ENCODE measurements around the gene NUDT1.

The NUDT1 gene

DNA sequence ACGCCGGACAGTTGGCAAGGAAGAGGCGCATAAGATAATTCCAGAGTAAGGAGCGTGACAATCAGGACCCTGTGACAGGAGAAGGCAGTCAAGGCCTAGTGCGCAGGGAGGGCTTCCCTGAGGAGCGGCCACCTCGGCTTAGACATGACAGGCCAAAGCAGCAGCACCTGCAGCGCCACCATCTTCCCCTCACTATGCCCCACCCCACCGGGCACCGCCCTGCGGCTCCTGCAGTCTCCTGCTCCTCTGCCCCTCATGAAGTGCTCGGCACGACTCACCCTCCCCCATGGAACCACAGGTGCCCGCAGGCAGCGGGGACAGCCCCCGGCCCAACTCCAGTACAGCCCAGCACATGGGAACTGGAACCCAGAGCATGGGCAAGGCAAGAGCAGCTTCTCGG lies 21.1 kb upstream of the NUDT1 start:
- DNase-seq (ENCODE audit: extremely low read depth, insufficient read length): no peak
- Histone ChIP-seq H3K4me3 (replicated peaks; ENCODE audit: low read depth, low read length) (no peak overlapping the region), H3K27me3 (replicated peaks; ENCODE audit: control insufficient read depth, insufficient read depth, low read length) (no peaks in the 10 kb centered on the region), H3K36me3 (ENCODE audit: control insufficient read depth, insufficient read depth, low read length) (peaks cover 59% of the 10 kb centered on the region)
- no peak for TF ChIP-seq CTCF (IDR thresholded peaks at IDR 0.05; ENCODE audit: insufficient read depth, low read length, poor library complexity, severe bottlenecking)

- Histone ChIP-seq H3K36me3 (ENCODE audit: control insufficient read depth, insufficient read depth, low read length) (peaks cover 54% of the 10 kb centered on the region), H3K4me3 (replicated peaks; ENCODE audit: low read depth, low read length) (no peak overlapping the region), H3K27me3 (replicated peaks; ENCODE audit: control insufficient read depth, insufficient read depth, low read length) (no peaks in the 10 kb centered on the region)
- no peak for DNase-seq (ENCODE audit: extremely low read depth, insufficient read length)
- no peak for TF ChIP-seq CTCF (IDR thresholded peaks at IDR 0.05; ENCODE audit: insufficient read depth, low read length, poor library complexity, severe bottlenecking)
Measured at GRCh38 chr7:2222516-2222915, 19.5 kb upstream of the NUDT1 start.

GRCh38 chr7:2223321-2223720 lies 18.7 kb upstream of the NUDT1 start:
- H3K4me3 ChIP-seq (replicated peaks; ENCODE audit: low read depth, low read length): no peak overlapping the region
- H3K27me3 ChIP-seq (replicated peaks; ENCODE audit: control insufficient read depth, insufficient read depth, low read length): no peaks in the 10 kb centered on the region
- TF ChIP-seq CTCF (IDR thresholded peaks at IDR 0.05; ENCODE audit: insufficient read depth, low read length, poor library complexity, severe bottlenecking): no peak
- peaks cover 52% of the 10 kb centered on the region for H3K36me3 ChIP-seq (ENCODE audit: control insufficient read depth, insufficient read depth, low read length)
- no peak for DNase-seq (ENCODE audit: extremely low read depth, insufficient read length)

DNA sequence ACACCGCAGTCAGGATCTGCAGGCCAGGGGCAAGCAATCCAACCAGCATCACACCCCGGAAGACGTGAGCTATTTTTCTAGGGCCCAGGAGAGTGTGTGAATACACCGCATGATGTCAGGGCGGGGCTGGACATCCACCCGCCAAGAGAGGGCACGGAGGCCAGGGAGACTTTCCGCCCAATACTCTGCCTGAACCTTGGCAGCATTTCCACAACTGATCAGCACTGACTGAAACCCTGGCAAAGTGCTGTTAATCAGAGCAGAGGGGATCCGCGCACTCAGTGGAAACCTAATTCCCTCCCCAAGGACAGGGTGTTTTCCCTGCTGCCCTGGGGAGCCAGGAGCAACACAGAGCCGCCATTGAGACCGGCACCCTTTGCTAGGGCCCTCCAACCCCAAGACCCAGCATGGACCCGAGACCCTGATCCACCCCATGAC lies 17.5 kb upstream of the NUDT1 start:
- no peak for DNase-seq (ENCODE audit: extremely low read depth, insufficient read length)
- Histone ChIP-seq H3K4me3 (replicated peaks; ENCODE audit: low read depth, low read length) (no peak overlapping the region), H3K27me3 (replicated peaks; ENCODE audit: control insufficient read depth, insufficient read depth, low read length) (no peaks in the 10 kb centered on the region), H3K36me3 (ENCODE audit: control insufficient read depth, insufficient read depth, low read length) (peaks cover 48% of the 10 kb centered on the region)
- TF ChIP-seq CTCF (IDR thresholded peaks at IDR 0.05; ENCODE audit: insufficient read depth, low read length, poor library complexity, severe bottlenecking): no peak

GRCh38 chr7:2224934-2225333 lies 17.1 kb upstream of the NUDT1 start:
- Histone ChIP-seq H3K36me3 (ENCODE audit: control insufficient read depth, insufficient read depth, low read length) (peaks cover 52% of the 10 kb centered on the region), H3K27me3 (replicated peaks; ENCODE audit: control insufficient read depth, insufficient read depth, low read length) (no peaks in the 10 kb centered on the region), H3K4me3 (replicated peaks; ENCODE audit: low read depth, low read length) (no peak overlapping the region)
- TF ChIP-seq CTCF (IDR thresholded peaks at IDR 0.05; ENCODE audit: insufficient read depth, low read length, poor library complexity, severe bottlenecking): no peak
- DNase-seq (ENCODE audit: extremely low read depth, insufficient read length): no peak

DNA sequence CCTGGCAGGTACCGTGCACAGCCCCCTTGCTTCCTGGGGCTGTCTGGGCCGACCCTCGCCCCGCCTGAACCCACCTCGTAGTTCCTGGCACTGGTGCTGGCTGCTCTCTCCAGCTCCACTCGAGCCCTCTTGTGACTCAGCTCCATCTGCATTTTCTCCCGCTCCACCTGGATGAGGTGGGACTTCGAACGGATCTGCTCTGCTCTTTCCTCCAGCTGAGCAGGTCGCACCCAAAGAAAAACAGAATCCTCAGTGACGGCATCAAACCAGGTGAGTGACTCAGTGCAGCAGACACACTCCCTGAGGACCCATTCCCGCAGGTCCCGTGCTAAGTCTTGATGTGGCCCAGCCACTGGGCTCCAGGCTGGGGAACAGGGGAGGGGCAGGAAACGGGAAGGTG lies 16.7 kb upstream of the NUDT1 start:
- Histone ChIP-seq H3K27me3 (replicated peaks; ENCODE audit: control insufficient read depth, insufficient read depth, low read length) (no peaks in the 10 kb centered on the region), H3K4me3 (replicated peaks; ENCODE audit: low read depth, low read length) (no peak overlapping the region), H3K36me3 (ENCODE audit: control insufficient read depth, insufficient read depth, low read length) (peaks cover 53% of the 10 kb centered on the region)
- no peak for TF ChIP-seq CTCF (IDR thresholded peaks at IDR 0.05; ENCODE audit: insufficient read depth, low read length, poor library complexity, severe bottlenecking)
- DNase-seq (ENCODE audit: extremely low read depth, insufficient read length): no peak
